ENCODE data around the gene PSTPIP2.

- no peak for TF ChIP-seq CTCF (IDR thresholded peaks at IDR 0.05)
- TF ChIP-seq POLR2A (IDR thresholded peaks at IDR 0.05), result no peak
Observed at GRCh38 chr18:46042571-46043123, 29.4 kb downstream of the PSTPIP2 start.
